ENCODE measurements around the gene TMEM248.
A peak's percentile ranks its signal among the peaks of the same experiment; 100 is the strongest.
"Not testable (repeated sequence)": the region's sequence is repeated elsewhere in the genome, so short reads cannot be mapped to it uniquely, and the experiment has no call there.

TMEM248 gene

DNA sequence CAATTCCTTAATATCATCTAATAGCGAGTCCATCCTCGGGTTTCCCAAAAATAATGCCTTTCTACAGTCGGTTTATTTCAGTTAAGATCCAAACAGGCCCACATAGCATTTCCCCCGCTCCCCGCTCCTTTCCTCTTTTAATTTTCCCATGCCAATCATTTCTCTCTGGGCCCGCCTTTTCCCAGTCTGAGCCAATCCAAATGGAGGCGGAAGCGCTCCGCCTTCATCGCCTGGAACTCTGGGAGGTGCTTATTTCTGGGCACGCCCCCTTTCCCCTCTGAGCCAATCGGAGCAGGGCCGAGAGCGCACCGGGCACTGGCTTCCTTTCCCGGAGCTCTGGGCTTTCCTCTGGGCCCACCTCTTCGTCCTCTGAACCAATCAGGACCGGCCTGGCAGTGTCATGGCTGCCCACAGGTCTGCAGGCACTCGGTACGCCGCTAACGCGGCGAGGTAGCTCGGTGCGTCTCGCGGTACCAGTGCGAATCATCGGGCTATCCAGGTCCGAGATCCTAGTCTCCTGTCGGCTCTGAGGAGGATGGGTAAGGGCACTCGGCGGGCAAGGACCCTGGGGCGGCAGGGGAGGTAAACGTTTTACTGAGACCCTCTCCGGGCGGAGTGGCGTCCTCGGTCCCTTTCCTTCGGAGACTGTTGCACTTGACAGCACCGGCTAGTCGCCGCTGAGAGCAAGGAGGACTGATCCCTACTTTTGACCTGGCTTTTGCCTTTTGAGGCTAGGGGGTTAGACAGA is 75.6 kb downstream of the TMEM248 start, which contains the start of gene TYW1:
Gene TYW1 (plus strand): TSS at position 390 of the 748 bp plus-strand sequence. CDS start 146 bp downstream, at position 536.
- peak; percentile 95 to 97 (median 96) for DNase-seq (ENCODE audit: low read depth in 3 of 3, low spot score in 1 of 3)

DNA sequence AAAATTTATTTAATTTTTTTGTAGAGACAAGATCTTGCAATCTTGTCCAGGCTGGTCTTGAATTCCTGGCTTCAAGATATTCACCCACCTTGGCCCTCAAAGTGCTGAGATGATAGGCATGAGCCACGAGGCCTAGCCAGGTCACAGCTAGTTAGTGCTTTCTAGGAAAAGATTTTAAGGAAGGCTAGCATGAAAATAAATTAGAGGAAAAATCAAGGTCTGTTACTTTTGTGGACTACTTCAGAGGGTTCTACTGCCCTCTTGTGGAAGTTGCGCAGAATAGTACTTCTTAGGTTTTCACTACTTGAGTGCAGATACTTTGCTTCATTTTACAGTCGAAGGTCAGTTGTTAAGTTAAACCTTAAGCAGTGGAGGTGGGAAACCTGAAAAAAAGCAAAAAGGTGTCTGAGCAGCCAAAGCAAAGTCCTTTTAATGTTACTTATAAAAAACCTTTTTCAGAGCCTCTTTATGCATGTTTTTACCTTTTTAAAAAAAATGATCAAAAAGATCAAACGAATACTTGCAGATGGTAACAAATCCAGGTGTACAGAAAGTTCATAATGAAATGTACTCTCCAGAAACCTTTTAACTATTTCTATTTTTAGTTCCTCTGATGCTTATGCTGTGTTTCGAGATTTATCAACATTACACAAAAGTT is 79.7 kb downstream of the TMEM248 start:
- not testable (repeated sequence) for DNase-seq (ENCODE audit: low read depth in 3 of 3, low spot score in 1 of 3)

DNA sequence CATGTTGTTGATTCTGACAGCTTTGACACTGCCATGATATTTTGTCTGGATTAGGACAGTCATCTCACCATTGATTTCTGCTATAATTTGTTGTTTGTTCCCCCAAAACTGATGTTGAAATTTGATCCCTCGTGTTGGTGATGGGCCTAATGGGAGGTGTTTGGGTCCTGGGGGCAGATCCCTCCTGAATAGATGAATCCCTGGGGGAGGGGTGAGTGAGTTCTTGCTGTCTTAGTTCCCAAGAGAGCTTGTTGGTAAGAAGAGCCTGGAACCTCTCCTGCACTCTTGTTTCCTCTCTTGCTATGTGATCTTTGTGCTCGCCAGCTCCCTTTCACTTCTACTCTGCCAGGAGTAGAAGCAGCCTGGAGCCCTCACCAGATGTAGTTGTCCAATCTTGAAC is 83.1 kb downstream of the TMEM248 start:
- DNase-seq (ENCODE audit: low read depth in 3 of 3, low spot score in 1 of 3): not testable (repeated sequence)

GRCh38 chr7:67006965-67007364 is 85.9 kb downstream of the TMEM248 start:
- DNase-seq (ENCODE audit: low read depth in 3 of 3, low spot score in 1 of 3): no peak

Data from stimulated activated CD4-positive, alpha-beta T cell treated with anti-CD3 and anti-CD28 coated beads, TNF-alpha, amount 100 ng/mL, for 1 hour (primary cell).